Spinal cord (tissue), 10 donors: ENCODE results near the gene HTR5A. TPM values are rescaled to one million over a fixed set of nuclear protein-coding genes. Genes with fewer than 3 reads are reported as not detected.

Experiments
- DNase-seq, 6 donors: peaks; one replicate each; pipeline versions ENCODE4 v3.0.0 to v3.0.0-alpha.2; 2013 to 2015; ENCODE audit warnings: low spot score in 6 of 6, low read depth in 4 of 6
- H3K27ac ChIP-seq: one replicate; pipeline ENCODE4 v1.5.1; 2013; ENCODE audit warnings: low read depth, low read length, control low read depth
- H3K27me3 ChIP-seq: one replicate; pipeline ENCODE4 v1.6.1; 2013; ENCODE audit warnings: low read length; ENCODE audit not compliant: control insufficient read depth, insufficient read depth
- H3K36me3 ChIP-seq: one replicate; pipeline ENCODE4 v1.6.1; 2013; ENCODE audit warnings: low read length; ENCODE audit not compliant: control insufficient read depth, insufficient read depth
- H3K4me1 ChIP-seq: one replicate; pipeline ENCODE4 v1.6.1; 2013; ENCODE audit warnings: low read length; ENCODE audit not compliant: control insufficient read depth, insufficient read depth
- H3K4me3 ChIP-seq: one replicate; pipeline ENCODE4 v1.5.1; 2013; ENCODE audit warnings: low read depth, low read length, control low read depth
- H3K9me3 ChIP-seq: one replicate; pipeline ENCODE4 v1.6.1; 2013; ENCODE audit warnings: low read length; ENCODE audit not compliant: control insufficient read depth, insufficient read depth
- WGBS: methylation state at CpG from one replicate; pipeline ENCODE4 v1.1.5; 2013; ENCODE audit warnings: missing lambda C conversion rate; ENCODE audit not compliant: insufficient coverage; 5-methylcytosine and 5-hydroxymethylcytosine counted together
- polyA plus RNA-seq, 2 donors: library from polyadenylated mRNA; unstranded; fragments of 120-200 nt; gene quantifications; one replicate each; pipeline ENCODE4 v1.2.1, GENCODE V29; 2013; ENCODE audit not compliant: insufficient read length in 2 of 2
- total RNA-seq, 2 donors: library from RNA; depleted of rRNA in 1 of 2; stranded (reverse); fragments of 120-200 nt in 1 of 2; fragments of >200 nt in 1 of 2; gene quantifications; one replicate each; pipeline versions ENCODE4 v1.2.3 to v1.2.4, GENCODE V29; 2013 to 2014
- donor health status: healthy.

The HTR5A gene
- total and polyA plus RNA-seq, 4 donors = 0.99 to 6.3 (median 4.7) TPM

- 77% methylated on average over 4 of the region's 5 CpGs for WGBS
- no peak for DNase-seq
- no peak overlapping the region for H3K4me3 ChIP-seq
- no peak overlapping the region for H3K27ac ChIP-seq
- no peaks in the 10 kb centered on the region for H3K36me3 ChIP-seq
- H3K9me3 ChIP-seq = no peaks in the 10 kb centered on the region
- peaks cover 2% of the 10 kb centered on the region for H3K27me3 ChIP-seq
- H3K4me1 ChIP-seq = peaks cover 9% of the 10 kb centered on the region
These were observed 36.2 kb downstream of the HTR5A start for GRCh38 chr7:155106356-155106755.

DNA sequence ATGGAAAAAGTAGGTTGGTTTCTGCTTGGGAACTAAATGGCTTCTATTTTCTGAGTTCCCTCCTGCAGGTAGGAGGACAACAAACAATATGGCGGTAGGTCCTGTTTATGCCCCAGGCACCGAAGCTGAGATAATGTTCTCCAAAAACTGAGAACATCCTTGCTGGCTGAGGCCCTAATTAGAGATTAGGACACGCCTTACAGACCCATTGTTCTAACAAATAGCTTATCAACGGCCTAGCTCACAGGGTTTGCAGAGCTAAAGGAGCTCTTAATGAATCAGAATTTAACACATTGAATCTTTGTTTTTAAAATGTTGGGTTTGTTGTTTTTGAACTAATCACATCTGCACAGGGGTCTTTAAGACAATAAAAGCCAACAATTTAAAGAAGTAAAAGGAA lies 37.0 kb downstream of the HTR5A start:
- no peaks in the 10 kb centered on the region for H3K9me3 ChIP-seq
- WGBS = 80% methylated on average over 3 of the region's 4 CpGs
- DNase-seq = no peak
- H3K4me1 ChIP-seq = peaks cover 9% of the 10 kb centered on the region
- H3K27me3 ChIP-seq = peaks cover 2% of the 10 kb centered on the region
- no peaks in the 10 kb centered on the region for H3K36me3 ChIP-seq
- H3K4me3 ChIP-seq = no peak overlapping the region
- H3K27ac ChIP-seq = no peak overlapping the region

DNA sequence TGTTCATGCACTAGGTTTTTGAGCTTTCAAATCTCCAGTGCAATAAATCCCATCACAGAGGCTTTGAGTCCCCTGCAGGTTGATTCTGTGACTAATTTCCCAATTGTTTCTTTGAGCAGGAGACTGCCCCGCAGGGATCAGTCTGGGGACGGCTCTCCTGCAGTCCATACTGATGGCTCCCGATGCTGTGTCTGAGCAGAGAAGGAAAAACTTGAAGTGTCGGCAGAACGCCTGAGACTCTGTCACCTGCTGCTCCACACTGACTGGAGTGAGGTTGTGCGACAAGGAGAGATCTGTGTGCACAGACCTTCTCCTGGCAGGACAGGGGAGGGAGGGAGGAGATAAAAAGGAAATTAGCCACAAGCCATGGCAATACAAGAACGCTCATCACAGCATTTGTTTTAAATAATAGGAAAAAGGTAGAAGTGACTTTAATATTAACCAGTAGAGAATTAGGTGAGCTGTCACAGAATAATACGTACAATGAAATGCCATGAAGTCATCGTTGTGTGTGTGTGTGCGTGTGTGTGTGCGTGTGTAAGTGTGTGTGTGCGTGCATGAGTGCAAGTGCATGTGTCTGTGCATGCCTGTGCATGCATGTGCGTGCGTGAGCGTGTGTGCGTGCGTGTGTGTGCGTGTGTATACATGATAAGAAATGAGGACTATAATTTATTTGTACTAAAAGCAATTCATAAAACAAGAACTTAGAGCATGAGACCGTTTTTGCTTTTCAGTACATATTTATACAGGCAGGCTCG lies 38.2 kb downstream of the HTR5A start:
- no peak overlapping the region for H3K27ac ChIP-seq
- H3K4me3 ChIP-seq = no peak overlapping the region
- DNase-seq = peak in 2 of 6 donors; percentile 27 to 72
- WGBS = 48% methylated on average over 11 of the region's 20 CpGs
- no peaks in the 10 kb centered on the region for H3K9me3 ChIP-seq
- H3K27me3 ChIP-seq = peaks cover 2% of the 10 kb centered on the region
- H3K36me3 ChIP-seq = no peaks in the 10 kb centered on the region
- peaks cover 9% of the 10 kb centered on the region for H3K4me1 ChIP-seq

- H3K36me3 ChIP-seq = no peaks in the 10 kb centered on the region
- peaks cover 9% of the 10 kb centered on the region for H3K4me1 ChIP-seq
- H3K27me3 ChIP-seq = peaks cover 2% of the 10 kb centered on the region
- peak in 2 of 6 donors; percentile 51 to 85 for DNase-seq
- 12% methylated on average over 2 of the region's 4 CpGs for WGBS
- H3K9me3 ChIP-seq = no peaks in the 10 kb centered on the region
- H3K4me3 ChIP-seq = no peak overlapping the region
- no peak overlapping the region for H3K27ac ChIP-seq
These were observed 39.0 kb downstream of the HTR5A start for GRCh38 chr7:155109121-155109520.

DNA sequence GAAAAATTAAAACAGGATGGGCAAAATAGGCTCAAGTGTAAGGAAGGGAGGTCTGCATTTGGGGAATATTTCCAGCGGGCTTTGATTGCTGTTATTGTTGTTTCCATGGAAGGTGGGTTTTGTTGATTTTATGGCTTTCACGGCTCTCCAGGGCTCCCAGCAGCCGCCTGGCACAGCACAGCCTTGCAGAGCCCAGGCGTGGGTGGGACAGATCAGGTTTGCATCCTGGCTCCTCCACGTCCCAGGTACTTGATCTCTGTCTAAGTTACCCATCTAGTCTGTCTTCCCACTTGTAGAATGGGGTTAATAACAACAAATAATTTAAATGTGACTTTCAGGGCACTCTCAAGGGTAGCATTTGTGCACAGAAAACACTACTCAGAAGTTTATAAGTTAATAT lies 45.2 kb downstream of the HTR5A start:
- Histone ChIP-seq H3K4me3 (no peak overlapping the region), H3K36me3 (no peaks in the 10 kb centered on the region), H3K27ac (no peak overlapping the region), H3K9me3 (no peaks in the 10 kb centered on the region), H3K27me3 (no peaks in the 10 kb centered on the region), H3K4me1 (no peaks in the 10 kb centered on the region)
- DNase-seq = no peak
- WGBS = 93% methylated on average over 2 of the region's 5 CpGs

- H3K4me3 ChIP-seq = no peak overlapping the region
- no peaks in the 10 kb centered on the region for H3K36me3 ChIP-seq
- H3K27me3 ChIP-seq = no peaks in the 10 kb centered on the region
- H3K27ac ChIP-seq = no peak overlapping the region
- H3K9me3 ChIP-seq = no peaks in the 10 kb centered on the region
- 95% methylated on average over 5 of the region's 7 CpGs for WGBS
- no peaks in the 10 kb centered on the region for H3K4me1 ChIP-seq
- DNase-seq = no peak
These were observed 49.8 kb downstream of the HTR5A start for GRCh38 chr7:155119801-155120382.

DNA sequence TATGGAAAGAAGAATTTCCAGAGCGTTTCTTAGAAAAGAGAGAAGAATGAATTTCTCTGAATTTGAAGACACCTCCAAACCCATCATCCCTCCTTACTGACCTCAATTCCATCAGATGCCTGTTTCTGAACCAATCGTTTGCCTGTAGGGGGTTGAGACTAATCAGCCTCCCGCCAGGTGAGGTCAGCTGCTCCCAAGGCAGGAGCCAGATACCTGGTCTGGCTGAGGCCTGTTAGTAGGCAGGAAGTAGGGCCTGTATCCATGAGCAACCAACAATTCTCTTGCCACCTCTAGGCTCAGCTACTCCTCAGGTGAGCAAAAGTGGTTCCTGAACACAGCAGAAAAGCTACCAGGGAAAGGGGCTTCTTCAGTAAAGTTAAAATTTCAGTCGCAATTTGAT lies 50.3 kb downstream of the HTR5A start:
- Histone ChIP-seq H3K27me3 (no peaks in the 10 kb centered on the region), H3K27ac (no peak overlapping the region), H3K4me3 (no peak overlapping the region), H3K36me3 (no peaks in the 10 kb centered on the region), H3K9me3 (no peaks in the 10 kb centered on the region), H3K4me1 (no peaks in the 10 kb centered on the region)
- no peak for DNase-seq
- no CpG with 5 or more reads among the region's 4 CpGs for WGBS

DNA sequence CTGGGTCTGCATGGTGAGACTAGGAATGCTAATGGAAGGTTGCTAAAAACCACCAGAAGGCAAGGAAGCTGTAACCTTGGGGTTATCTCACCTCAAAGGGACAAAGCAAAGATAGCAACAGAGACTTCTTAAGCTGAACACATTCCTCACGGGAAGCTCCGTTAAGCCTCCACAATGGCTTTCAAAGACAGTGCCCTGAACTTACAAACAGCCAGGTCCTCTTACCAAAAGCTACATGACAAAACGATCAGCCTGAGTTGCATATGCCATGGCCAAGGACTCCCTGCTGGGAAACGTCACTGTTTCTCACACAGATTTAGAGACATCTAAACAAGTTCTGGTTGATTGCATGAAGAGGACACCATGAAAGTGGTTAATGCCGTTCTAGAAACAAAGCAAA lies 52.7 kb downstream of the HTR5A start:
- Histone ChIP-seq H3K4me1 (no peaks in the 10 kb centered on the region), H3K27ac (no peak overlapping the region), H3K9me3 (no peaks in the 10 kb centered on the region), H3K4me3 (no peak overlapping the region), H3K27me3 (no peaks in the 10 kb centered on the region), H3K36me3 (no peaks in the 10 kb centered on the region)
- no peak for DNase-seq
- WGBS = 45% methylated on average over 2 of the region's 5 CpGs

DNA sequence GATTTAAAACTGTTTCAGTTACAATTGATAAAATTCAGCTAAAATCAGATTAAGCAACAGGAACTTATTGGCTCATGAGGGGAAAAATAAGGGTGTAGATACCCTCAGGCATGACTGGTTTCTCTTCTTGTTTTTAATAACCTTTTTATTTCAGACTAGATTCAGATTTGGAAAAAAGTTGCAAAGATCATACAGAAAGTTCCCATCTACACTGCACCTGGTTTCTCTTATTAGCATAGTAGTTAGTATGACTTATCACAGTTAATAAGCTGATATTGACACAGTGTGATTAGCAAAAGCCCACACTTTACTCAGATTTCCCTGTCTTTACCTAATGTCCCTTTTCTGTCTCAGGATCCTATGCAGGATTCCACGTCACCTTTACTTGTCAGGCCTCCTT lies 53.3 kb downstream of the HTR5A start:
- 83% methylated on average over 1 of the region's 1 CpG for WGBS
- DNase-seq = no peak
- Histone ChIP-seq H3K4me3 (no peak overlapping the region), H3K4me1 (no peaks in the 10 kb centered on the region), H3K27ac (no peak overlapping the region), H3K36me3 (no peaks in the 10 kb centered on the region), H3K9me3 (no peaks in the 10 kb centered on the region), H3K27me3 (no peaks in the 10 kb centered on the region)

DNA sequence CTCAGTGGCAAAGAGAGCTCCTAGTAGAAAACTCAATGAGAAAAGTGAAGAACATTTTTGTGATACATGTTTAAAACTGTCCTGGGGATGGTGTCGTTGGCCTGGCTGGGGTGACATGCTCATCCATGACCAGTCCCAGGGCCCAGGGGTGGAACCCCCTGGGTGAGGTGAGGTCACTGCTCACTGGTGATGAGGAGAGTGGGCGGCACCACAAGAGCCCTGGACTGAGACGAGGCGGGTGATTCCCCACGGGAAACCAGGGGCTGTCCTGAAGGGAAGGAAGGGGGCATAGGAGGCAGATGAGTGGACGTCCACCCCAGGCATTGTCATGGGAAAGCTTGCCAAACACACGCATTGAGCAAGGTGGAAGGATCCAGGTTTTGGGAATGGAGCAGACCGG lies 54.6 kb downstream of the HTR5A start:
- Histone ChIP-seq H3K27ac (no peak overlapping the region), H3K4me1 (no peaks in the 10 kb centered on the region), H3K9me3 (no peaks in the 10 kb centered on the region), H3K4me3 (no peak overlapping the region), H3K36me3 (no peaks in the 10 kb centered on the region), H3K27me3 (no peaks in the 10 kb centered on the region)
- 79% methylated on average over 8 of the region's 8 CpGs for WGBS
- DNase-seq = no peak
